ENCODE data around the gene SFXN5. TPM values are rescaled to one million over a fixed set of nuclear protein-coding genes. Genes with fewer than 3 reads are reported as not detected.

The SFXN5 gene
- polyA plus RNA-seq, 2 of the 4 experiments (the other 2 are of a cell fraction), result 16.7 to 19.6 TPM

DNA sequence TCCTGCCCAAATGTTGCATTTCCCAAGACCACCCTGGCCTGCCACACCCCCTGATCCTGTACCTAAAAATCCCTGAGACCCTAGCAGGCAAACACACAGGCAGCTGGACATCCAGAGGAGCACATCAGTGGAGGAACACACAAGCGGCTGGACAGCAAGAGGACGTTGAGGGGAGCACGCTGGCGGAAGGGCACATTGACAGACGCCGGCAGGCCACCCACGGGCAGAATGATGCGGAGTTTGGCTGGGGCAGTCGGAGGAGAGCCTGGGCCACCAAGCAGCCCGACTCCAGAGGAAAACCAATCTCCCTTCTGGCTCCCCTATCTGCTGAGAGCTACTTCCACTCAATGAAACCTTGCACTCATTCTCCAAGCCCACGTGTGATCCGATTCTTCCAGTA lies 106.5 kb downstream of the SFXN5 start (continued):
- TF ChIP-seq POLR2AphosphoS2 (conservative IDR thresholded peaks at IDR 0.05; ENCODE audit: low read length) (no peak), EHMT2 (IDR thresholded peaks at IDR 0.05; ENCODE audit: low read depth) (no peak), PHF8 (IDR thresholded peaks at IDR 0.05; ENCODE audit: borderline replicate concordance, low read depth) (no peak), CHD4 (IDR thresholded peaks at IDR 0.05; ENCODE audit: borderline replicate concordance) (no peak)

DNA sequence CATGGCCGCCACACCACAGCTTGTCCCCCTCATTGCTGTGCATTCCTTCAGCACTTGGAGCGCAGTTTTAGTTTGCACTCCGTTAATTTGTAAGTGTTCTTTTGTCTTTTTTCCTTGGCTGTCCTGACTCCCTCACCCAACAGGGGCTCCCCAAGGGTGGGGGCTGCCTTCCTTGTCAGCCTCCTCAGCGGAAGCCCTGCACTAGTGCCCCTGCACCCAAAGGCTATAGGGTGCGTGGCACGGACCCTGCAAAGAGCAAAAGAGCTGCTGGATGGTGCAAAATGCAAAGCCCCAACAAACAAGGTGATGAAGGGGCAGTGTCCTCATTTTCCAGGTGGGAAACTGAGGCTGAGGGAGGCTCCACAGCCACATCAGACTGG lies 107.4 kb downstream of the SFXN5 start:
- ATAC-seq (no peak), DNase-seq (ENCODE audit: low read depth in 1 of 2, low spot score in 1 of 2) (no peak), FAIRE-seq (no peak)
- Histone ChIP-seq H3K27ac (no peak overlapping the region), H3K4me3 (no peak overlapping the region), H3K4me1 (no peaks in the 10 kb centered on the region), H3K4me2 (no peak overlapping the region), H3K9me3 (no peaks in the 10 kb centered on the region)
- TF ChIP-seq ESRRA (IDR thresholded peaks at IDR 0.05; ENCODE audit: borderline replicate concordance, low read length) (no peak), SMC3 (IDR thresholded peaks at IDR 0.05) (no peak), CBX2 (IDR thresholded peaks at IDR 0.05; ENCODE audit: borderline replicate concordance, low read depth) (no peak), FOSL2 (IDR thresholded peaks at IDR 0.05) (no peak), FOSL2 (CRISPR knock-in tag; IDR thresholded peaks at IDR 0.05) (no peak), ZNF302 (CRISPR knock-in tag; IDR thresholded peaks at IDR 0.05) (no peak), EHF (CRISPR knock-in tag; IDR thresholded peaks at IDR 0.05) (no peak), CHD2 (IDR thresholded peaks at IDR 0.05; ENCODE audit: low read length, partially characterized antibody) (no peak), POLR2A (IDR thresholded peaks at IDR 0.05; ENCODE audit: low read length) (no peak), NR3C1 (IDR thresholded peaks at IDR 0.05) (no peak), RAD21 (conservative IDR thresholded peaks at IDR 0.05 in 1 of 2, IDR thresholded peaks at IDR 0.05 in 1 of 2) (no peak), RFX5 (IDR thresholded peaks at IDR 0.05) (no peak), HOXB5 (CRISPR knock-in tag; IDR thresholded peaks at IDR 0.05) (no peak), MAFK (IDR thresholded peaks at IDR 0.05; ENCODE audit: partially characterized antibody) (no peak), HOXA7 (CRISPR knock-in tag; IDR thresholded peaks at IDR 0.05) (no peak)
- TF ChIP-seq, protein P1, sequence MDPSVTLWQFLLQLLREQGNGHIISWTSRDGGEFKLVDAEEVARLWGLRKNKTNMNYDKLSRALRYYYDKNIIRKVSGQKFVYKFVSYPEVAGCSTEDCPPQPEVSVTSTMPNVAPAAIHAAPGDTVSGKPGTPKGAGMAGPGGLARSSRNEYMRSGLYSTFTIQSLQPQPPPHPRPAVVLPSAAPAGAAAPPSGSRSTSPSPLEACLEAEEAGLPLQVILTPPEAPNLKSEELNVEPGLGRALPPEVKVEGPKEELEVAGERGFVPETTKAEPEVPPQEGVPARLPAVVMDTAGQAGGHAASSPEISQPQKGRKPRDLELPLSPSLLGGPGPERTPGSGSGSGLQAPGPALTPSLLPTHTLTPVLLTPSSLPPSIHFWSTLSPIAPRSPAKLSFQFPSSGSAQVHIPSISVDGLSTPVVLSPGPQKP (IDR thresholded peaks at IDR 0.05; ENCODE audit: low read depth, low read length), result no peak
- TF ChIP-seq, protein P2, sequence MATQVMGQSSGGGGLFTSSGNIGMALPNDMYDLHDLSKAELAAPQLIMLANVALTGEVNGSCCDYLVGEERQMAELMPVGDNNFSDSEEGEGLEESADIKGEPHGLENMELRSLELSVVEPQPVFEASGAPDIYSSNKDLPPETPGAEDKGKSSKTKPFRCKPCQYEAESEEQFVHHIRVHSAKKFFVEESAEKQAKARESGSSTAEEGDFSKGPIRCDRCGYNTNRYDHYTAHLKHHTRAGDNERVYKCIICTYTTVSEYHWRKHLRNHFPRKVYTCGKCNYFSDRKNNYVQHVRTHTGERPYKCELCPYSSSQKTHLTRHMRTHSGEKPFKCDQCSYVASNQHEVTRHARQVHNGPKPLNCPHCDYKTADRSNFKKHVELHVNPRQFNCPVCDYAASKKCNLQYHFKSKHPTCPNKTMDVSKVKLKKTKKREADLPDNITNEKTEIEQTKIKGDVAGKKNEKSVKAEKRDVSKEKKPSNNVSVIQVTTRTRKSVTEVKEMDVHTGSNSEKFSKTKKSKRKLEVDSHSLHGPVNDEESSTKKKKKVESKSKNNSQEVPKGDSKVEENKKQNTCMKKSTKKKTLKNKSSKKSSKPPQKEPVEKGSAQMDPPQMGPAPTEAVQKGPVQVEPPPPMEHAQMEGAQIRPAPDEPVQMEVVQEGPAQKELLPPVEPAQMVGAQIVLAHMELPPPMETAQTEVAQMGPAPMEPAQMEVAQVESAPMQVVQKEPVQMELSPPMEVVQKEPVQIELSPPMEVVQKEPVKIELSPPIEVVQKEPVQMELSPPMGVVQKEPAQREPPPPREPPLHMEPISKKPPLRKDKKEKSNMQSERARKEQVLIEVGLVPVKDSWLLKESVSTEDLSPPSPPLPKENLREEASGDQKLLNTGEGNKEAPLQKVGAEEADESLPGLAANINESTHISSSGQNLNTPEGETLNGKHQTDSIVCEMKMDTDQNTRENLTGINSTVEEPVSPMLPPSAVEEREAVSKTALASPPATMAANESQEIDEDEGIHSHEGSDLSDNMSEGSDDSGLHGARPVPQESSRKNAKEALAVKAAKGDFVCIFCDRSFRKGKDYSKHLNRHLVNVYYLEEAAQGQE (IDR thresholded peaks at IDR 0.05), result no peak
- TF ChIP-seq, protein P3, sequence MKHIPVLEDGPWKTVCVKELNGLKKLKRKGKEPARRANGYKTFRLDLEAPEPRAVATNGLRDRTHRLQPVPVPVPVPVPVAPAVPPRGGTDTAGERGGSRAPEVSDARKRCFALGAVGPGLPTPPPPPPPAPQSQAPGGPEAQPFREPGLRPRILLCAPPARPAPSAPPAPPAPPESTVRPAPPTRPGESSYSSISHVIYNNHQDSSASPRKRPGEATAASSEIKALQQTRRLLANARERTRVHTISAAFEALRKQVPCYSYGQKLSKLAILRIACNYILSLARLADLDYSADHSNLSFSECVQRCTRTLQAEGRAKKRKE (CRISPR knock-in tag; IDR thresholded peaks at IDR 0.05; ENCODE audit: low read depth), result no peak
- TF ChIP-seq, protein P4, sequence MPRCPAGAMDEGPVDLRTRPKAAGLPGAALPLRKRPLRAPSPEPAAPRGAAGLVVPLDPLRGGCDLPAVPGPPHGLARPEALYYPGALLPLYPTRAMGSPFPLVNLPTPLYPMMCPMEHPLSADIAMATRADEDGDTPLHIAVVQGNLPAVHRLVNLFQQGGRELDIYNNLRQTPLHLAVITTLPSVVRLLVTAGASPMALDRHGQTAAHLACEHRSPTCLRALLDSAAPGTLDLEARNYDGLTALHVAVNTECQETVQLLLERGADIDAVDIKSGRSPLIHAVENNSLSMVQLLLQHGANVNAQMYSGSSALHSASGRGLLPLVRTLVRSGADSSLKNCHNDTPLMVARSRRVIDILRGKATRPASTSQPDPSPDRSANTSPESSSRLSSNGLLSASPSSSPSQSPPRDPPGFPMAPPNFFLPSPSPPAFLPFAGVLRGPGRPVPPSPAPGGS (IDR thresholded peaks at IDR 0.05), result no peak
- TF ChIP-seq, protein P5, sequence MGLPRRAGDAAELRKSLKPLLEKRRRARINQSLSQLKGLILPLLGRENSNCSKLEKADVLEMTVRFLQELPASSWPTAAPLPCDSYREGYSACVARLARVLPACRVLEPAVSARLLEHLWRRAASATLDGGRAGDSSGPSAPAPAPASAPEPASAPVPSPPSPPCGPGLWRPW (IDR thresholded peaks at IDR 0.05), result no peak
- TF ChIP-seq, protein P6, sequence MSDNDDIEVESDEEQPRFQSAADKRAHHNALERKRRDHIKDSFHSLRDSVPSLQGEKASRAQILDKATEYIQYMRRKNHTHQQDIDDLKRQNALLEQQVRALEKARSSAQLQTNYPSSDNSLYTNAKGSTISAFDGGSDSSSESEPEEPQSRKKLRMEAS (IDR thresholded peaks at IDR 0.05), result no peak
- CTCF ChIA-PET, result interaction anchor here (1.0 to 3.1 kb wide), 6 partner anchors 10 to 249 kb away, joined by 3 to 19 read pairs (median 6); no protein-coding TSS in a partner anchor
- 92% methylated on average over 6 of the region's 6 CpGs for WGBS (ENCODE audit: missing lambda C conversion rate)
- POLR2A ChIA-PET, result no interaction called here
